HG02642 (cell line): ENCODE data around the gene ZNF431.
A peak's percentile ranks its signal among the peaks of the same experiment; 100 is the strongest.
"Not testable (repeated sequence)": the region's sequence is repeated elsewhere in the genome, so short reads cannot be mapped to it uniquely, and the experiment has no call there.

Experiments used
- ATAC-seq: cut with Tn5 transposase; IDR thresholded peaks from one replicate; pipeline ENCODE4 v1.9.1; 2021; ENCODE audit warnings: mild to moderate bottlenecking; ENCODE audit not compliant: unreplicated experiment, poor library complexity

The ZNF431 gene

DNA sequence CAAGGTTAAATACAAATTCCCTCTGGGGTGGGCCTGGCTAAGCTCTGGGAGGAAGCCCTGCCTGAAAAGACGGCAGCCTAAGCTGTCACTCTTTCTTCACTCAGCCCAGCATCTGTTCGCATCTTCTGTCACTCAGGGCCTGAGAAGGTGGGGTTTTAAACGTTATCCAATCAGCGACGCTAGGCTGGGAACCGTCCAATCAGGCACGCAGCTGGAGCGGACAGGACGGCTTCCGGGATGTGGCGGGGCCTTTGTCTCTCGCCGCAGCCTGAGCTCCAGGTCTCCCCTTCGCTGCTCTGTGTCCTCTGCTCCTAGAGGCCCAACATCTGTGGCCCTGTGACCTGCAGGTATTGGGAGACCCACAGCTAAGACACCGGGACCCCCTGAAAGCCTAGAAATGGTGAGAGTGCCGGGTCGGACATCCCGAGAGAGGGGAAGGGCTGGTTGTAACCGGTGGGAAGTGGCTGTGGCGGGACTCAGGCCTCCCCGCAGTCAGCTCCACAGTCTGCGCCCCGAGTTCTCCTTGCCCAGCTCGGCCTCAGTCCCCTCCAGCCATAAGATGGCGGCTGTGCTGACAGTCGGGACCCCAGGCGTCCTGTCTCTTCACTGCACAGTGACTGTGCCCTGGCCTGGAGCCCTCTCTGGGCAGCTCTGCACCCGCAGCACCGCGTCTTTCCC, at the start of gene ZNF431:
Gene ZNF431, plus strand, starts transcription at position 254 of the 678 bp plus-strand sequence. Its CDS starts 144 bp downstream, at position 398.
- peak; percentile 99 for ATAC-seq

DNA sequence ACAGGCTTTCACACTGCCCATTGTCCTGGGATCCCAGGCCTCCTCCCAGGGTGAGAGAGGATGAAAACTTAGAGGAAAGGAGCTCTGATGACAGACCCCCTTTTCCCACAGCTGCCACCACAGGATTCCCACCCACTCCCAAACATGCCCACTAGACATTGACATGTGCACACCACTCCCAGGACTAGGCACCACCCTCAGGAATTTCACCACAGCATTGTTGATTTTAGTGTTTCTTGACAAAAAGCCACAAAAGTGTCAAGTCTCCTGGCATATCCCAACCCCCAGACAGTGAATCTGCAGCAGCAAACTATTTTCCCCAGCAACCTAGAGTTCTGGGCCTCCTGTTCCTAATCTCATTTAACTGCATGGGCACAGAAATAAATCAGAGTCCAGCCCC, 49.7 kb upstream of the ZNF431 start:
- ATAC-seq: no peak

DNA sequence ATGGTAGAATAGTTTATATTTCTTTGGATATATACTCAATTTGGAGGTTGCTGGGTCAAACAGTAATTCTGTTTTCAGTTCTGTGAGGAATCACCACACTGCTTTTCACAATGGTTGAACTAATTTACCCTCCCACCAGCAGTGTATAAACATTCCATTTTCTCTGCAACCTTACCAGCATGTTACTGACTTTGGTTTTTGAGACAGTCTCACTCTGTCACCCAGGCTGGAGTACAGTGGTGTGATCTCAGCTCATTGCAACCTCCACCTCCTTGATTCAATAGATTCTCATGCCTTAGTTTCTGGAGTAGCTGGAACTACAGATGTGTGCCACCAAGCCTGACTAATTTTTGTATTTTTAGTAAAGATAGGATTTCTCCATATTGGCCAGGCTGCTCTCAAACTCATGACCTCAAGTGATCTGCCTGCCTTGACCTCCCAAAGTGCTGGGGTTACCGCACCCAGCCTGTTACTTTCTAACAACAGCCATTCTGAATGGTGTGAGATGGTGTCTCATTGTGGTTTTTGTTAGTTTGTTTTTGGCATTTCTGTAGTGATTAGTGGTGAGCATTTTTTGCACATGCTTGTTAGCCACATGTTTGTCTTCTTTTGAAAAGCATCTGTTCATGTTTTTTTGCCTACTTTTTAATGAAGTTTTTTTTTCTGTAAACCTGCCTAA, 47.4 kb upstream of the ZNF431 start:
- no peak for ATAC-seq

DNA sequence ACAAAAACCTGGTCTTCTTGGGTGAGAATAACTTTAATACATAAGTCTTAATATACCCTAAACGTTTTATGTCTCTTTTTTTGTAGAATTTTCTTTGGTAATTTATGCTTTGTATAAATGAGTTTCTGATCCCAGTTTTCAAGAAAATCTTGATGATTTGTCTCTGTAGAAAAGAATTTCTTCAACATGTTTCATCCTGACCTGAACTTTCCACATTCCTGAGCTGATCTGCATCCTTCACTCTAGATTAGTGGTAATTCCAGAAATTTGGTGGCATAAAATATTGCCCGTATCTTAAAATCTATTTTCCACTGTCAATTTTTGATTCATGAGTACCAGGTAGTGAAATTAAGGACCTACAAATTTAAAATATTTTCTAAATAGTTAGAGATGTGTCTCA, 43.5 kb upstream of the ZNF431 start:
- no peak for ATAC-seq

DNA sequence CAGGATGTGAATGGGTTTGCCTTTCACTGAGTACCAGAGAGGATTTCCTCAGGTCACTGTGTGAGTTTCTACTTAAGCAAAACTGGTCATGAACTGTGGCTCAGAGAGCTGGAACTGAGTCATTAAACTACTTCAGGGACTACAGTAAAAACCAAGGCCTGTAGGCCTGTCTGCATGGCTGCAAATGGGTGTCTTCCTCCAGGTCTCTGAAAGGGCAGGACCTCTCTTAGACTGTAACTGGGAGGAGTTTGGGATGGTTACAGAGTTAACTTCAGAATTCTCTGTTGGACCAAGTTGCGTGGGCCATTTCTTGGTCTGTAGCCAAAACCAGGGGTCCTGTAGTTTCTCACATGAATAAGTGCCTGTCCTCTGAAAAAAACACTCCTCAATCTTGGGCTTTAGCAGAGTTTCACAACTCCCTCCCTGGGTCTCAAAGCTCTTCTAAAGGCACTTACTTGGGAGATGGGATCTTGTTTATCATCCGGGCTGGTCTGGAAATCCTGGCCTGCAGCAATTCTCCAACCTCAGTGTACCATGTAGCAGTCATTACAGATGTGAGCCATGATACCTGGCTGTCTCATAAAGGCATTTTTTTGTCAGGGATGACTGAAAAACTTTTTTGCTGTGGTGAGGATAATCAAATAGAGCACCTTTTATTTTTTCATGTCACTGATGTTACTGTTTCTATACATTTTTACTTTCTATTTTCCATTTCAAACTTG, 40.2 kb upstream of the ZNF431 start:
- no peak for ATAC-seq

DNA sequence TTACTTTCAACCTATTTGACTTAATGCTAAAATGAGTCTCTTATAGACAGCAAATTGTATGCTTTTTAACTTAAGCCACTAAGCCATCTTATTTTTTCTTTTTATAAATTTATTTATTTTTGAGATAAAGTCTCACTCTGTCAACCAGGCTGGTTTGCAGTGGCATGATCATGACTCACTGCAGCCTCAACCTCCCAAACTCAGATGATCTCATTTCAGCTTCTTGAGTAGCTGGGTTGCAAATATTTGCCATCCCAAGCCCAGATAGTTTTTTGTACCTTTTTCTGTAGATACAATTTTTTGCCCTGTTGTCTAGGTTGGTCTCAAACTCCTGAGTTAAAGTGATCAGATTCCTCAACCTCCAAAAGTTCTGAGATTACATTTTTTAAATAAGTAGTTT, 32.7 kb upstream of the ZNF431 start:
- no peak for ATAC-seq

DNA sequence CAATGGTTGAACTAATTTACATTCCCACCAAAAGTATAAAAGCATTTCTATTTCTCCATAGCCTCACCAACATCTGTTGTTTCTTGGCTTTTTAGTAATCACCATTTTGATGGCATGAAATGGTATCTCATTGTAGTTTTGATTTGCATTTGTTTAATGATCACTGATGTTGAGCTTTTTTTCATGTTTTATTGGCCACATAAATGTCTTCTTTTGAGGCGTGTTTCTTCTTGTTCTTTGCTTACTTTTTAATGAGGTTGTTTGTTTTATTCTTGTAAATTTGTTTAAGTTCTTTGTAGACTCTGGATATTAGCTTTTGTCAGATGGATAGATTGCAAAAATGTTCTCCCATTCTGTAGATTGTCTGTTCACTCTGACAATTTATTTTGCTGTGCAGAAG, 31.7 kb upstream of the ZNF431 start:
- ATAC-seq: no peak

DNA sequence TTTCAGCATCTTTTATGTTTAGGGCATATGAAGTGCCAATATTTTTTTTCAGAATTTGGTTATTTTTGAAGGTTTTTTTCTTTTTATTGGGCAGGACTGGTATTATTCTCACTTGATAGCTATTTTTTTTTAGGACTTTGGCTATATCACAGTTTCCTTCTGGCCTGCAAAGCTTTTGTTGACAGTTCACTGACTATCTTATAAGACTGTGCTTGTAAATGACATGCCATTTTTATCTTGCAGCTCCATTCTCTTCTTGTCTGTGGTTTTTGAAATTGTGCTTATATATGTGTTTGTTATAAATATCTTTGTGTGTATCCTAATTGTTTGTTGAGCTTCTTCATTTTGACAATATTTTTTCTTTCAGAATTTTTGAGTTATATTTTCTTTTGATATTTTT, 26.4 kb upstream of the ZNF431 start:
- no peak for ATAC-seq

DNA sequence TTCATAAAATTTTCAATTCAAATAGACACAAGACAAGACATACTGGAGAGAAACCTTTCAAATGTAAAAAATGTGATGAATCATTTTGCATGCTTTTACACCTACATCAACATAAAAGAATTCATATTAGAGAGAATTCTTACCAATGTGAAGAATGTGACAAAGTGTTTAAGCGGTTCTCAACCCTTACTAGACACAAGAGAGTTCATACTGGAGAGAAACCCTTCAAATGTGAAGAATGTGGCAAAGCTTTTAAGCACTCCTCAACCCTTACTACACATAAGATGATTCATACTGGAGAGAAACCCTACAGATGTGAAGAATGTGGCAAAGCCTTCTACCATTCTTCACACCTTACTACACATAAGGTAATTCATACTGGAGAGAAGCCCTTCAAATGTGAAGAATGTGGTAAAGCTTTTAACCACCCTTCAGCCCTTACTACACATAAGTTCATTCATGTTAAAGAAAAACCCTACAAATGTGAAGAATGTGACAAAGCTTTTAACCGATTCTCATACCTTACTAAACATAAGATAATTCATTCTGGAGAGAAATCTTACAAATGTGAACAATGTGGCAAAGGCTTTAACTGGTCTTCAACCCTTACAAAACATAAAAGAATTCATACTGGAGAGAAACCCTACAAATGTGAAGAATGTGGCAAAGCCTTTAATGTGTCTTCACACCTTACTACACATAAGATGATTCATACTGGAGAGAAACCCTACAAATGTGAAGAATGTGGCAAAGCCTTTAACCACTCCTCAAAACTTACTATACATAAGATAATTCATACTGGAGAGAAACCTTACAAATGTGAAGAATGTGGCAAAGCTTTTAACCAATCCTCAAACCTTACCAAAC, 24.6 kb upstream of the ZNF431 start:
- no peak for ATAC-seq

DNA sequence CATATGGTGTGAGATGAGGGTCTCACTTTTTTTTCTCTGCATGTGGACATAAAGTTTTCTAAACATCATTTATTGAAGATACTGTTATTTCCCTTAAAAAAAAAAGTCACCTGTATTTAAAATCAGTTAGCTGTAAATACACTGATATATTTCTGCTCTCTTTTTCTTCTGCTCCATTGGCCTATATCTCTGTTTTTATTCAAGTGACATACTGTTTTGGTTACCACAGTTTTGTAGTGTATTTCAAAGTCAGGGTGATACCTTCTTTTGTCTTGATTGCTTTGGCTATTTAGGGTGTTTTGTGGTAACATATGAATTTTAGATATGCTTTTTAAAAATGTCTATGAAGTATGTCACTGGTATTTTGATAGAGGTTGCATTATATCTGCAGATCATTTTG, 15.8 kb upstream of the ZNF431 start:
- no peak for ATAC-seq

DNA sequence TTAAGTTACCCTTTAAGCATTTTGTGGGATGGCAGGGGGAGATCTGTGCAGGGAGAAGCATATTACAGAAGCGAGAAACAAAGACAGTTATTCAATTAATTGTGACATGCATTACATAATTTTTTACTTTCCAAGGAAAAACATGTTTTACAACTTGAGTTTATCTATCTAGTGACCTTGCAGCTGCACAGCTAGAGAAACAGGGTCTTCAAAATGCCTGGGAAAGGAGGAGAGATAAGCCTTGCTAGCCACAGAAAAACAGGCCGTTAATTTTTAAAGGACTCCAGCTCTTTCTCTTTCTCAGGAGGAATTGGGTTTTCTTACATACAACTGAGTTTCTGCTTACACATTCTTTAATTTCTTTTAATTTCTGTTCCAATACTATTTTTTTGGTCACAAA, 14.8 kb upstream of the ZNF431 start:
- ATAC-seq: no peak

DNA sequence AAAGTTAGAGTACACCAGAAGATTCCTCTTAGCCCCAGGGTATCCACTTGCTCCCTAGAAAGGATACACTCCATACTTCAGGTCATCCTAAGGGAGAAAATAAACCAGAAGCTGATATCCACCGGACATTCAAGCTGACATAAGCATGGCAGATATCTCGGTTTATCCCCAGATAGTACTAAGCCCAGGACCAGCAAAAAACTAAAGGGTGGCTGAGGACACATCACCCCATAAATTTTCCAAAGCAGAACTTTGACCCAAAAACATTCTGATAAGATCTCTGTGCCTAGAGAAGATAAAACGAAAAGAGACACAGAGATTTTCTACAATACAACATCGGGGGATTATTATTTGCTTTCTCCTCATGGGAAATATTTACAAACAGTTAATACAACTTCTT, 13.9 kb upstream of the ZNF431 start:
- ATAC-seq: no peak

DNA sequence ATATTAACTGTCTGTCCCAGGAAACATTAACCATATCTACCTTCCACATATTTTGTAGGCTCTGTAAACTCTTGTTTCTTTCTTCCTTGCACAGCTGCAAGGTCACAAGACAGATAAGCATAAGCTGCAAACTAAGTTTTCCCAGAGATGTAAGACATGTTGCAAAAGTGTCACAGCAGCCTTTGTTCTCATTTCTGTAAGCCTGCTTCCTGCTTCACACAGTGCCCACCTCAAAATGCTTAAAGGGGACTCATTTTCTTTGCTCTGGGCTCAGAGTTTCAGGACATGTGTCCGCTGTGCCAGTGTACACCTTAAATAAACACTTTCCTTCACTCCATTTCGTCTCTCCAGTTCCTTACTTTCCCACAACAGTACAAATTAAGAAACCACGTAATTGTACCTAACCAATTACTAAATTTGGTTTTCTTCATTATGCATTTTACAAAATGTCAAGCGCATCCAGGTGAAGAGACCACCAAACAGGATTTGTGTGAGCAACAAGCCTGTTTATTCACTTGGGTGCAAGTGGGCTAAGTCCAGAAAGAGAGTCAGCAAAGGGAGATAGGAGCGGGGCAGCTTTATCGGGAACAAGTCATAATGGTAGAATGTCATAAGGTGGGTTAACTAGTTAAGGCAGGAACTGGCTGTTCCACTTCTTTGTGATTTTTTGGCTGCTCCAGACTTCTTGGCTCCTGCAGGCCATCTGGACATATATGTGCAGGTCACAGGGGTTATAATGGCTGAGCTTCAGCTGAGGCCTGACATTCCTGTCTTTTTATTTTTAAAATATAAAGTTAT, 12.7 kb upstream of the ZNF431 start:
- ATAC-seq: no peak

DNA sequence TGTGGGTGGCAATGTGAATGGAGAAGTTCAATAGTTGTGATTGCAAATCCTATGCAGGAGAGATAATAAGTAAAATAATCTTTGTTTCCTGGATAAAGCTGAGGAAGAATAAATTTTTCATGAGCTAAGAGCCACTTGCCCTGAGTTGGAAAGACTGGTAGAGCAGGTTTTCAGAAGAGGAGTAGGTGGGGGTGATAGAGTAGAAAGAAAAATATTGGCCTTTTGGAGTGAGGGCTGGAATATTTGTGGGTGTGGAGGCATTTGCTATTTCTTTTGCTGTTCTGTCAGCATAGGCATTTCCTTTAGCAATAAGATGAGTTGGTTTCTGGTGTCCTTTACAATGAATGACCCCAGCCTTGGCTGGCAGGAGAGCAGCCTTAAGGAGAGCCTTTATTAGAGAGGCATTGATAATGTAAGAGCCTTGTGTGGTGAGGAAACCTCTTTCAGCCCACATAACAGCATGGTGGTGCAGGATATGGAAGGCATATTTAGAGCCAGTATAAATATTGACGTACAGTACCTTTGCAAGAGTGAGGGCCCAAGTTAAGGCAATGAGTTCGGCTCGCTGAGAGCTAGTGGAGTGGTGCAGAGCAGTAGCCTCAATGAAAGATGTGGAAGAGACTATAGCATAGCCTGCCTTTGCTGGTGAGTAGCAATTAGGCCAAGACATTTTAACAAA, 11.6 kb upstream of the ZNF431 start:
- no peak for ATAC-seq

DNA sequence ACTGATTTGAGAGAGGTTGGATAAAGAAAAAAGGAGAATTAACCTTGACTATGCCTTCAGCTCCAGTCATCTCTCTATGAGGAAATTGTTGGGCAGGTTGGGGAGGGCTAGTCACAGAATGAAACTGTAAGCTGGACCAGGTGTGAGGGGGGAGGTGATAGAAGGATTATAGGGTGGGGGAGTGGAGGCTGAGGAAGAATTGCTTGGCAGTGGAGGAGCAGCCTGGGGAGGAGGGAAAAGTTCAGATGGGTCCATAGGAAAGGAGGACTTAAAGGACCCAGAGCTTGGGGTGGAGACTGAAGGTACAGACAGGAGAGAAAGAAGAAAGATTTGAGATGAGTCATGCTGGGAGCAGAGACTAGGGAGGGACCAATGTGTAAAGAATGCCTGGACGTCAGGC, 8.2 kb upstream of the ZNF431 start:
- ATAC-seq: no peak

DNA sequence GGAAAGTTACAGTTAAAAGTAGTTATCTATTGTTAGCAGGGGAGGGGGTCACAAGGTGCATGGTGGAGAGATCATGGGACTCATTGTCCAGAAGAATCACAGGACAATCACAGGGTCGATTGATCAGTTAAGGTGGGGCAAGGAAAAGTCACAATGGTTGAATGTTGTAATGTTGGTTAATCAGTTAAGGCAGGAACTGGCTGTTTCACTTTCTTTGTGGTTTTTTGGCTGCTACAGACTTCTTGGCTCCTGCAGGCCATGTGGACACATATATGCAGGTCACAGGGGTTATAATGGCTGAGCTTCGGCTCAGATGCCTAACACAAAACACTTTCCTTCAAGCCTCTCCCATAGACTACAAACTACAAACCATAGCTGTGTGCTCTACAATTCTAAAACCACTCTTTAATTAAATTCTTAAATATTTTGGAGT, 6.9 kb upstream of the ZNF431 start:
- ATAC-seq: no peak

DNA sequence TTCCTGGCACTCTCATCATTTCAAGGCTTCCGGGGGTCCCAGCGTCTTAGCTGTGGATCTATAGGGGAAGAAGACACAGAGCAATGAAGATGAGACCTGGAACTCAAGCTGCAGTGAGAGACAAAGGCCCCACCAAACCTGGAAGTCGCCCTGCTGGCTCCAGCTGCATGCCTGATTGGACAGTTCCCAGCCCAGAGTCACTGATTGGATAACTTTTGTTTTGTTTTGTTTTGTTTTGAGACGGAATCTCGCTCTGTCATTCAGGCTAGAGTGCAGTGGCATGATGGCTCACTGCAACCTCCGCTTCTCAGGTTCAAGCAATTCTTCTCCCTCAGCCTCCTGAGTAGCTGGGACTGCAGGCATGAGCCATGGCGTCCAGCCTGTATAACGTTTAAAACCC, 6.4 kb upstream of the ZNF431 start:
- no peak for ATAC-seq

DNA sequence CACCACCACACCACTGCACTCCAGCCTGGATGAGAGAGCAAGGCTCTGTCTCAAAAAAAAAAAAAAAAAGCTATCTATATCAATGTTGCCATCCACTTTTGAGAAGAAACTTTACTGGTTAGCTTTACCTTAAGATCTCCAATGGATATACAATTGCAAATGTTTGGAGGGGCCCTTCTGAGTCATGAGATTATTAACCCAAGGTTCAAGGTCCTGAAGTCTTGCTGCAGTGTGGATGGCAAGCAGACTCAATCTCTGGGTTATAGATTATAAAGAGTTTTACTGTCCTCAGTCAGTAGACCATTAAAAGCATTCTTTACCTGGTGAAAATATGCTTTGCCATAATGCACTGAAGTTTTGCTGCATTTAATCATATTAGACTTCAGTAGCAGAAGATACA, 3.7 kb upstream of the ZNF431 start:
- ATAC-seq: no peak

DNA sequence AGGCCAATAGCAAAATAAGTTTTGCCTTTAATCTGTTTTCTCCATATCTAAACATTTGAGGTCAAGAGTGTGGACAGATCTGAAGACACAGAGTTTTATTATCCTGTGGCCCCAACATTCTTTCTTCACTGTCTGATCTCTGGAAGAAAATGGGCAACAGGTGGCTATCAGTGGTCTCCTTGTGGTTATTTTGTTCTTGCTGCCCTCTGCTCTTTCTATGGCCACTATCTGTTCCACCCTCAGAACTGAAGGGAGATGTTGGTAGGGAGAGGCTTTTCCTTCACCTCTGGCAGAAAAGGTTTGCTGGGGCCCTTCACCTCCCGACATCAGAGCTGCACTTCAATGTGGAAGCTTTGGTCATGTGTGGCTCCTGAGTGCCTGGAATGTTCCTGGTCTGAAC, 834 bp upstream of the ZNF431 start:
- not testable (repeated sequence) for ATAC-seq
